Activated CD4-positive, alpha-beta memory T cell treated with anti-CD3 and anti-CD28 coated beads, Interleukin-2, amount 10 ng/mL, durations not matched to agents 7 days and 5 days (primary cell): ENCODE measurements around the gene TPCN2. TPM values are rescaled to one million over a fixed set of nuclear protein-coding genes. Genes with fewer than 3 reads are reported as not detected.
A peak's percentile ranks its signal among the peaks of the same experiment; 100 is the strongest.

ENCODE experiments used
- CTCF ChIA-PET: fragments of 350-600 bp; sonication (Branson Sonifier 250); formaldehyde crosslinking; loops from one replicate; lab custom pipeline; 2021; ENCODE audit warnings: antibody characterized with exemption, inconsistent platforms; lab: Charles Lee
- POLR2A ChIA-PET: fragments of 350-600 bp; sonication (Branson Sonifier 250); formaldehyde crosslinking; loops from one replicate; lab custom pipeline; 2021; ENCODE audit warnings: antibody characterized with exemption; lab: Charles Lee
- DNase-seq: peaks from one replicate; pipeline ENCODE4 v3.0.0-alpha.2; 2020
- H3K27ac Mint-ChIP-seq: one replicate; pipeline ENCODE4 v1.8.0; 2021; ENCODE audit warnings: mild to moderate bottlenecking, mixed read lengths
- H3K27me3 Mint-ChIP-seq: one replicate; pipeline ENCODE4 v1.8.0; 2021; ENCODE audit warnings: mixed read lengths
- H3K36me3 Mint-ChIP-seq: one replicate; pipeline ENCODE4 v1.8.0; 2021; ENCODE audit warnings: low read depth, mixed read lengths
- H3K4me1 Mint-ChIP-seq: one replicate; pipeline ENCODE4 v1.8.0; 2021; ENCODE audit warnings: mixed read lengths
- H3K4me3 Mint-ChIP-seq: one replicate; pipeline ENCODE4 v1.8.0; 2021; ENCODE audit warnings: mild to moderate bottlenecking, mixed read lengths
- H3K9me3 Mint-ChIP-seq: one replicate; pipeline ENCODE4 v1.8.0; 2021; ENCODE audit warnings: mixed read lengths
- total RNA-seq, 2 experiments: library from RNA; stranded (reverse); gene quantifications; one replicate each; pipeline ENCODE4 v1.2.3, GENCODE V29; 2021

The TPCN2 gene
- total RNA-seq, 2 experiments from 2014 or later, result 25.8 to 26.0 TPM

DNA sequence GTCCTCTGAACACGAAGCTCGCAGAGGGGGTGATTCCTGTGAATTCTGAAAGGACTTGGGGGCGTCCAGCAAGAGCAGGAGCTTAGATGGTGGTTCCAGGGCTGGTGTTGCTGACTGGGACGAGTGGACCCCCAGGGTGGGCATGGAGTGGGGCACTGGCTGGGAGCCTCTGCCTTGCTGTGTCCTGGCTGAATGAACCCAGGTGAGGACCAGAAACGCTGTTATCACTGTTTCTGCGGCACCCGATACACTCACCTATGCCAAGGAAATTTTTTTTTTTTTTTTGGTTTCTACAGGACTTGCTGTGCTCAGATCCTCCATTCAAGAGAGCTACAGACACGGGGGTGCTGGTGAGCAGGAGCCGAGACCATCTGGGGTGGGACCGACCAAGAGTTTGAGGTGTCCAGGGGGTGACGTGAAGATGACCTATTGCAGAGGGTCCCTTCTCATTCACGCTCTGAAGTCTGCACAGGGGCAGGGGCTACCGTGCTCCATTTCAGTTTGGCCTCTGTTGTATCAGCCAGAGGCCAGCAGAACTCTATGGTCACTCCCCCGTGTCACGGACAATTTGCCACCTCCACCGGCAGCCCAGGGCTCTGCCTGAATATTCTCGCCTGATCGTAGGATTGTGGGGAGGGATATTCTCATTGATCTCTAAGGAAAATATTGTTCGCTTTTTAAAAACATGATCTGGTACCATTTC, 110.6 kb downstream of the TPCN2 start:
- ChIA-PET CTCF (no interaction called here), POLR2A (no interaction called here)
- peaks cover 5% of the 10 kb centered on the region for H3K27me3 Mint-ChIP-seq
- DNase-seq, result no peak
- H3K27ac Mint-ChIP-seq, result no peak overlapping the region
- no peak overlapping the region for H3K4me3 Mint-ChIP-seq
- peaks cover 2% of the 10 kb centered on the region for H3K36me3 Mint-ChIP-seq
- no peaks in the 10 kb centered on the region for H3K4me1 Mint-ChIP-seq
- H3K9me3 Mint-ChIP-seq, result peaks cover 4% of the 10 kb centered on the region

DNA sequence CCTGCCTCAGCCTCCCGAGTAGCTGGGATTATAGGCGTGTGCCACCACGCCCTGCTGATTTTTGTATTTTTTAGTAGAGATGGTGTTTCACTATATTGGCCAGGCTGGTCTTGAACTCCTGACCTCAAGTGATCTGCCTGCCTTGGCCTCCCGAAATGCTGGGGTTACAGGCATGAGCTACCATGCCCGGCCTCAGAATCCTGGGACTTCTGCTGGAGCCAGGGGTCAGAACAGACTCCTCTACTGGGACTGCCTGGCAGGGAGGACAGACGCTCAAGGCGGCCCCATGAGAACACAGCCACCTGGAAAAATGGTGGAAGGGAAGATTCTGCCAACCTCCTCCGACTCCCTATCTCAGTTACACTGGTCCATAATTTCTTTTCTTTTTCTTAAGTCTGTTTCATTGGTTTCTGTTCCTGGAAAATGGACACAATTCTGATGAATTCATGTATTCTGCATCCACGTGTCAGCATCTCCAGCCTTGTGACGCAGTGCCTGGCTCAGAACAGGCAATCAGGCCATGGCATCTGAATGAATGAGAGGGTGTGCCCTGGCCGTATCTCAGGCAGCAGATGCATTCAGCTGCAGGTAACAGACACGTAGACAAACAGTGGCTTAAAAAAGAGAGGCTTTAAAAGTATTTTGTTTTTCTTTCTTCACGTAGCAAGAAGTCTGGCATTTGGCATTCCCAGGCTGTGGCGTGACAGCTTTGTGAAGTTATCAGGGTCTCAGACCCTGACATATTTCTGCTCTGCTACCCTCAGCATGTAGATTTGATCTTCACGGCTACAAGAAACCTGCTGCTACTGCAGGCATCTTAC, 111.8 kb downstream of the TPCN2 start:
- no peak for DNase-seq
- no peak overlapping the region for H3K4me3 Mint-ChIP-seq
- peaks cover 11% of the 10 kb centered on the region for H3K27me3 Mint-ChIP-seq
- peaks cover 2% of the 10 kb centered on the region for H3K36me3 Mint-ChIP-seq
- POLR2A ChIA-PET, result no interaction called here
- no peak overlapping the region for H3K27ac Mint-ChIP-seq
- no peaks in the 10 kb centered on the region for H3K4me1 Mint-ChIP-seq
- peaks cover 4% of the 10 kb centered on the region for H3K9me3 Mint-ChIP-seq
- CTCF ChIA-PET, result no interaction called here

DNA sequence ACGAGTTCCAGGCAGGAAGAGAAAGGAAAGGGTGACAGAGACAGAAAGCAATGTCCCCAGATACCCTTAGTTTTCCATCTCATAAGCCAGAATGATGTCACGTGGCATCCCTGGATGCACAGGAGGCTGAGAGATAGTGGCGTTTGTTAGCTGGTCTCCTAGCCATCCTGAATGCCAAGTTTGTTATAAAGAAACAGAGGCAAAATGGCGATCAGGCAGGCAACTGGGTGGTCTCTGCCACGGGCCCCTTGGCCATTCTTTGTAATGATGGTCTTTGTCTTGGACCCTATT, 112.3 kb downstream of the TPCN2 start:
- peaks cover 2% of the 10 kb centered on the region for H3K36me3 Mint-ChIP-seq
- CTCF ChIA-PET, result no interaction called here
- DNase-seq, result no peak

DNA sequence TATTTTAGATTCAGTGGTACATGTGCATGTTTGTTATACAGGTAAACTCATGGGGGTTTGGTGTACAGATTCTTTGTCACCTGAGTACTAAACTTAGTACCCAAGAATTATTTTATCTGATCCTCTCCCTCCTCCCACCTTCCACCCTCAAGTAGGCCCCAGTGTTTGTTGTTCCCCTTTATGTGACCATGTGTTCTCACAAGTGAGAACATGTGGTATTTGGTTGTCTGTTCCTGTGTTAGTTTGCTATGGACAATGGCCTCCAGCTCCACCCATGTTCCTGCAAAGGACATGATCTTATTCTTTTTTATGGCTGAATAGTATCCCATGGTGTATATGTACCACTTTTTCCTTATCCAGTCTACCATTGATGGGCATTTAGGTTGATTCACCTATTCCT, 113.8 kb downstream of the TPCN2 start:
- Mint-ChIP-seq H3K27me3 (peaks cover 12% of the 10 kb centered on the region), H3K27ac (no peak overlapping the region), H3K4me3 (no peak overlapping the region), H3K36me3 (peaks cover 2% of the 10 kb centered on the region), H3K4me1 (peaks cover 7% of the 10 kb centered on the region), H3K9me3 (peaks cover 4% of the 10 kb centered on the region)
- POLR2A ChIA-PET, result no interaction called here
- CTCF ChIA-PET, result no interaction called here
- DNase-seq, result no peak

More for the DNA sequence above, 112.3 kb downstream of the TPCN2 start:
- Mint-ChIP-seq H3K27me3 (peaks cover 12% of the 10 kb centered on the region), H3K4me1 (no peaks in the 10 kb centered on the region), H3K27ac (no peak overlapping the region), H3K9me3 (peaks cover 4% of the 10 kb centered on the region), H3K4me3 (no peak overlapping the region)
- POLR2A ChIA-PET, result no interaction called here

DNA sequence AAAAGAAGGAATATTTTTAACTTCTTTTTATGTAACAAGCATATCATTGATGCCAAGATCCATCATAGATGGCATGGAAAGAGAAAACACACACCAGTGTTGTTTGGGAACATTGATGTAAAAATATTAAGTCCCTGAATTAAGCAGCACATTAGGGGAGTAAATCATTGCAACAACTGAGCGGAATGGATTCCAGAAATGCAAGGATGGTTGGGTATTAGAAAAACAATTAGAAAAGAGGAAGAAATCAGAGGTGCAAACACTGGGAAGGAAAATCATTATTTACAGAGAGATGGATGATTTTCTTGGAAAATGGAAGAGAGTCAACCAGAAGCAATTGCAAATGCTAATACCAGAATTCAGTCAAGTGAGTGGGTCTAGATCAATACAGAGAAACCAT, 115.1 kb downstream of the TPCN2 start:
- peaks cover 7% of the 10 kb centered on the region for H3K4me1 Mint-ChIP-seq
- POLR2A ChIA-PET, result no interaction called here
- no peak for DNase-seq
- H3K36me3 Mint-ChIP-seq, result peaks cover 2% of the 10 kb centered on the region
- H3K27ac Mint-ChIP-seq, result no peak overlapping the region
- peaks cover 12% of the 10 kb centered on the region for H3K27me3 Mint-ChIP-seq
- CTCF ChIA-PET, result no interaction called here
- peaks cover 4% of the 10 kb centered on the region for H3K9me3 Mint-ChIP-seq
- no peak overlapping the region for H3K4me3 Mint-ChIP-seq

DNA sequence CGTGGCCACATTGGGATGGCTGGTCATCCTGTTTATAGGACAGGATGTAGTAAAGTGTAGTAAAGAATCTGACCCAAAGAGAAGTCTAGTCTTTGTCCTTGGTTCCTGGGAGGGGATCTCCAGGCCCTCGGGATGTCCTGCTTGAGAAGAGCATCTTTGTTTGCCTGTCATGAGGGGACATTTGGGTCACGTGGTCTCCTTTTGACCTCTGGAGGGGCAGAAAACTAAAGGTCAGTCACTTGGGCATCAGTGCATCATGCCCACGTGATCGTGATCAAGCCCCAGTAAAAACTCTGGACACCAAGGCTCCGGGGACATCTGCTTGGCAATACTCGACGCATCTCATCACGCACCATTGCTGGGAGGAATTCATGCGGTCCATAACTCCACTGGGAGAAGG, 116.1 kb downstream of the TPCN2 start:
- CTCF ChIA-PET, result no interaction called here

DNA sequence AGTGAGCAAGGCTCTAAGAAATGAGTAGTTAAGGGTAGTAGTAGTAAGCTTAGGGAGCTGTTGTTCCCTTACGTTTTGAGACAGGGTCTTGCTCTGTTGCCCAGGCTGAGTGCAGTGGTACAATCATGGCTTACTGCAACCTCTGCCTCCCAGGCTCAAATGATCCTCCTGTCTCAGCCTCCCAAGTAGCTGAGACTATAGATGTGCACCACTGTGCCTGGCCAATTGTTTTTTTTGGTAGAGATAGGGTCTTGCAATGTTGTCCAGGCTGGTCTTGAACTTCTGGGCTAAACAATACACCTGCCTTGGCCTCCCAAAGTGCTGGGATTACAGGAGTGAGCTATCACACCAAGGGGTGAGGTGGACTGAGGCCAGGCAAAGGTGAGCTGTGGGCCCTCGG, 117.0 kb downstream of the TPCN2 start:
- Mint-ChIP-seq H3K27me3 (peaks cover 12% of the 10 kb centered on the region), H3K4me3 (no peak overlapping the region), H3K4me1 (peaks cover 7% of the 10 kb centered on the region), H3K36me3 (peaks cover 2% of the 10 kb centered on the region), H3K9me3 (peaks cover 4% of the 10 kb centered on the region), H3K27ac (no peak overlapping the region)
- CTCF ChIA-PET, result interaction anchor here (0.7 kb wide), 1 partner anchor 215 kb away, joined by 3 read pairs; no protein-coding TSS in a partner anchor
- no peak for DNase-seq
- POLR2A ChIA-PET, result no interaction called here

More for the DNA sequence above, 116.1 kb downstream of the TPCN2 start:
- Mint-ChIP-seq H3K9me3 (peaks cover 4% of the 10 kb centered on the region), H3K4me3 (no peak overlapping the region), H3K4me1 (peaks cover 7% of the 10 kb centered on the region), H3K27me3 (peaks cover 12% of the 10 kb centered on the region), H3K27ac (no peak overlapping the region), H3K36me3 (peaks cover 2% of the 10 kb centered on the region)
- POLR2A ChIA-PET, result no interaction called here
- DNase-seq, result no peak

DNA sequence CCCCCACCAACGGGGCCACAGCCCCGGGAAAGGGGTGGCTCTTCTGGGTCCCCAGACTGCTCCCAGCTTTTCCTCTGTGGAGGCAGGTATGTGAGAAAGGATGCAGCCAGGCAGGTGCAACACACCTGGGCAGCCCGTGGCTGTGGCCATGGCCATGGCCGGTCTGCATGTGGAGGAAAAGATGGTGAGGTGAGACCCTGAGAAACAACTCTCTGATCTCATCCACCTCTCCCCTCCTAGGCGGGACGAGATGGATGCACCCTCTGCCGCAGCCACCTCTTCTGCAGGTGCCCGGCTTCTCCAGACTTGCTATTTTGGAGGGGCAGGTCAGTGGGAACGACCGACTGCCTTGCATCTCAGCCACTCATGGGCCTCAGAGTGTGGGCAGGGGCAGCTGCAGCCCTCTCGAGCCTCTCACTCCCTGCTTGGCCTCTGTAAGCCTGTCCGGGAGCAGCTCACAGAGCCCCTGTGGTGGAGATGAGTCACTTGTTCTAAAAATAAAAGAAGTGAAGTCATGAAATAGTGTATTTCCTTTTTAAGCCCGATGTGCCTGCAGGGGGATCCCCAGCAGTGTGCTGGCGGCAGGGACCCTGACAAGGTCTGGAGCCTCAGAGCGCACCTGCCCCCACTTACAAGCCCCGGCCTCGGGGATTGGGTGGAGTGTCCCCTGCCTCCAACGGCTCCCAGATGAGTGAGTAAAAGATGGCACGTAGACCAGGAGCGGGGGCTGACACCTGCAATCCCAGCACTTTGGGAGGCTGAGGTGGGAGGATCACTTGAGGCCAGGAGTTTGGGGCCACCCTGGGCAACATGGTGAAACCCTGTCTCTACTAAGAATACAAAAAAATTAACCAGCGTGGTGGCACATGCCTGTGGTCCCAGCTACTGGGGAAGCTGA, 117.7 kb downstream of the TPCN2 start:
- ChIA-PET POLR2A (no interaction called here), CTCF (interaction anchor here (0.7 kb wide), 1 partner anchor 214 kb away, joined by 3 read pairs; no protein-coding TSS in a partner anchor)
- peaks cover 2% of the 10 kb centered on the region for H3K36me3 Mint-ChIP-seq
- peaks cover 4% of the 10 kb centered on the region for H3K9me3 Mint-ChIP-seq
- peaks cover 7% of the 10 kb centered on the region for H3K4me1 Mint-ChIP-seq
- peak; percentile 34 for DNase-seq
- peaks cover 12% of the 10 kb centered on the region for H3K27me3 Mint-ChIP-seq
- H3K4me3 Mint-ChIP-seq, result no peak overlapping the region
- no peak overlapping the region for H3K27ac Mint-ChIP-seq

DNA sequence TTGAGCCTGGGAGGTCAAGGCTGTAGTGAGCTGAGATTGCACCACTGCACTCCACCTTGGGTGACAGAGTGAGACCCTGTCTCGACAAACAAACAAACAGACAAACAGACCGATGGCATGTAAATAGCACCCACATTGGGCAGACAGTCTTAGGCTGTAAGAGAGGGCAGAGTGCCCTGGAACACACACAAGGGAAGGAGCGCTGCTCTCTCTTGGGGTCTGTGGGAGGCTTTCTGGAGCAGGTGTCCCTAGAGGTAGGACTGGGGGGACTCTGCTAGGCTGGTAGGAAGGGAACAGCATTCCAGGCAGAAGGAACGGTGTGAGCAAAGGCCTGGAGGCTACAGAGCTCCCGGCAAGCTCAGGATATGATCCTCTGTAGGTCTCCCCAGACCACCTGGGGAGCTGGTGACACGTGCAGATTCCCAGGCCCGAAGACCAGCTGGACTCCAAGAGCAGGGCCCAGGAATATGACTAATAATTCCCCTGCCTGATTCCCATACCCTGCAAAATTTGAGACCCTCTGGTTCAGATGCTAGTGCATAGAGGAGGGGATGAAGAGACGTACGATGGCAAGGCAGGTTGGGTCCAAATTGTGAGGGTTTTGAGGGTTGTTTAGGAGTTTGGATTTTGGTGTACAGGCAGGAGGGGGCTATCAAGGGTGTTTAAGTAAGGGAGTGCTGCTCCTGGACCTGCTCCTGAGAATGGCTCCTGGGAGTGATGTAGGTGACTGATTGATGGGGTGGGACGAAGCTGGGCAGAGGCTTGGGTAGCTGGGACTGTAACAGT, 118.6 kb downstream of the TPCN2 start:
- peaks cover 4% of the 10 kb centered on the region for H3K9me3 Mint-ChIP-seq
- ChIA-PET CTCF (no interaction called here), POLR2A (no interaction called here)
- H3K27me3 Mint-ChIP-seq, result peaks cover 12% of the 10 kb centered on the region
- H3K4me3 Mint-ChIP-seq, result no peak overlapping the region
- peaks cover 2% of the 10 kb centered on the region for H3K36me3 Mint-ChIP-seq
- no peak for DNase-seq
- H3K4me1 Mint-ChIP-seq, result peaks cover 7% of the 10 kb centered on the region
- H3K27ac Mint-ChIP-seq, result no peak overlapping the region

DNA sequence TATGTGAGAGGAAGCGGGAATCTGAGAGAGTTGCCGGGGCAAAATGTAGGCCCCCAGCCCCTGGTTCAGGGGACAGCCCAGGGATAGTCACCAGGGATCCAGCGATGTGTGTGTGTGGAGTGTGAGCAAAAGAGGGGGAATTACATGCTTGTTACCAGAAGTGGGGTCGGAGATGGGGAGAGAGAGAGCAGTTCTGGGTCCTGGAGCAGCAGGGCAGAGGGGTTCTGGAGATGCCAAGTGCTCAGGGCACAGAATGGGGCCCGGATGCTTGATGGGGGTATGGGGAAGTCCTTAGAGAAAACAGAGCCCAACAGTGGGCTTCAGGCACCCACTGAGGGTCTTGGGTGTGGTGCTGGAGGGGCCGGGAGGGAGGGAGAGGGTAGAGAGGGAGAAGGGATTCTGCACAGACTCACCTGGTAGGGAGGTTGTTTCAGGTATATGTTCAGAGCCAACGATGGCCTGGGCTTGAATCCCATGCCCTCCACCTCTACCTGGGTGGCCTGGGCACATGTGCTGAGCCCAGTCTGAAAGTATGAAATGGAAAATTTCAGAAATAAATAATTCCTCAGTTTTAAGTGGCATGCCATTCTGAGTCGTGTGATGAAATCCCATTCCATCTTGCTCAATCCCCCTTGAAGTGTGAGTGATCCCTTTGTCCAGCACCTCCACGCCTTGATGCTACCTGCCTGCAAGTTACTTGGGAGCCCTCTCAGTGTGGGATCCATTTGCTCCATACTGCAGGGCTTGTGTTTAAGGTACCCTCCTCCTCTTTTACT, 119.4 kb downstream of the TPCN2 start:
- Mint-ChIP-seq H3K4me3 (no peak overlapping the region), H3K27ac (no peak overlapping the region), H3K27me3 (peaks cover 7% of the 10 kb centered on the region), H3K9me3 (no peaks in the 10 kb centered on the region), H3K36me3 (peaks cover 1% of the 10 kb centered on the region), H3K4me1 (peaks cover 7% of the 10 kb centered on the region)
- POLR2A ChIA-PET, result no interaction called here
- CTCF ChIA-PET, result no interaction called here
- no peak for DNase-seq

DNA sequence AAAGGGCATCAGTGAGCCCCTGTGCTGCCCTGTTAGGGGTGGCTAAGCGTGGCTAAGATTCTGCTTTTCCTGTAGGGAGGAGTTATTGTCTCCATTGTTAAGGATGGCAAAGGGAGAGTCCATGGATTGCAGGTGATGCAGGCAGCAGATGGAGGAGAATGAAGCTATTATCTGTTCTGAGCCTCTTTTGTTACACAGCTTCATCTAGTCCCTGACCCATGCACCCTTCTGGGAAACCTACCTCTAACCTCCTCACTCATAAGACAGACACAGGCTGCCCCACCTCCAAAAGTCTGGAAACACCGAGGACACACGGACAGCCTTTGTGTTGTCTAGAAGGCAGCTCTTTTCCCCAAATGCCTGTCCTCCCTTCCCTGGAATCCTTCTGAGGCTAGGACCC, 120.7 kb downstream of the TPCN2 start:
- POLR2A ChIA-PET, result no interaction called here
- H3K27me3 Mint-ChIP-seq, result peaks cover 7% of the 10 kb centered on the region
- no peaks in the 10 kb centered on the region for H3K9me3 Mint-ChIP-seq
- DNase-seq, result no peak
- no peak overlapping the region for H3K4me3 Mint-ChIP-seq
- CTCF ChIA-PET, result no interaction called here
- no peaks in the 10 kb centered on the region for H3K36me3 Mint-ChIP-seq
- H3K4me1 Mint-ChIP-seq, result peaks cover 7% of the 10 kb centered on the region
- no peak overlapping the region for H3K27ac Mint-ChIP-seq

DNA sequence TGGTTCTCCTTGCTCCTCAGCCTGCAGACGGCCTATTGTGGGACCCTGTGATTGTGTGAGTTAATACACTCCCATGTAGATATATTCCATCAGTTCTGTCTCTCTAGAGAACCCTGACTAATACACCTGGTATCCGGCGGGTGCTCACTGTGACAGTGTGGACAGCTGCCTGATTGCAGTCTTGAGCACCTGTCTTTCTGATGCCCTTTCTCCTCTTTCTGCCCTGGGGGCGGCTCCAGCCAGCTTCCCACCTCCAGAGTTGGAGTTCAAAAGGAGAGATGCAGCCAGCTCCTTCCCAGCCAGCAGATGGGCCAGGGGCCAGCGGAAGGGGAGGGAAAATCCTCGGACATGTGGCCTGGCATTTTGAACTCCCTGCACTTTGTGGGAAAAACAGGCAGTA, 122.0 kb downstream of the TPCN2 start:
- Mint-ChIP-seq H3K27me3 (no peaks in the 10 kb centered on the region), H3K9me3 (no peaks in the 10 kb centered on the region), H3K27ac (no peak overlapping the region), H3K4me1 (peaks cover 7% of the 10 kb centered on the region), H3K36me3 (no peaks in the 10 kb centered on the region), H3K4me3 (no peak overlapping the region)
- ChIA-PET CTCF (no interaction called here), POLR2A (no interaction called here)
- no peak for DNase-seq
